ENCODE data around the gene SHANK3.

SHANK3 gene

GRCh38 chr22:50699001-50699755 is 26.6 kb downstream of the SHANK3 start:
- DNase-seq: no peak

DNA sequence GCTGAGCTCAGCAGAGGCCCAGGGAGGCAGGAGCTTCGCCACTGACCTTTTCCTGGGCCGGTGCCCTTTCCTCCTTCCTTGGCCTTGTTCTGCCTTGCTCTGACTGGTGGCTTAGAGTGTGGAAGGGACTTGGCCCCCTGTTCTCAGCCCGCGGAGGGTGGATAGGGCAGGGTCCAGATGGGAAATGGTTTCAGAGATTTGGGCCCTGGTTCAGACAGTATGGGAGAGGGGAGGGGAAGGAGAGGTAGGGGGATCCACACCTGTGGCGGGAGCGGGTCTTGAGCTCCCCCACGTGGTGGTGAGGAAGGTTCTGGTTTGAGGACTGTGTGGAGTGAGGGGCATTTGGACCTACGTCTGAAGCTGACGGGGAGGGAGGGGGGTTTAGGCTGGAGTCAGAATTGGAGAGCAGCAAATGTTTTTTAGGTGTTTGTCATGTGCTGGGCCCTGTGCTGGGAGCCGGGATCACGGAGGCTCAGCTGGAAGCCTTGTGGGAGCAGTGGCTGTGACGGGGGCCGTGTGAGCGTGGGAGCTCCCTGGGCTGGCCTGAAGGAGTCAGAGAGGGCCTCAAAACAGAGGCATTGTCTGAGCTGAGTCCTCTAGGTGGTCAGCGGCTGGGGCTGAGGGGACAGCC is 27.2 kb downstream of the SHANK3 start:
- no peak for DNase-seq

DNA sequence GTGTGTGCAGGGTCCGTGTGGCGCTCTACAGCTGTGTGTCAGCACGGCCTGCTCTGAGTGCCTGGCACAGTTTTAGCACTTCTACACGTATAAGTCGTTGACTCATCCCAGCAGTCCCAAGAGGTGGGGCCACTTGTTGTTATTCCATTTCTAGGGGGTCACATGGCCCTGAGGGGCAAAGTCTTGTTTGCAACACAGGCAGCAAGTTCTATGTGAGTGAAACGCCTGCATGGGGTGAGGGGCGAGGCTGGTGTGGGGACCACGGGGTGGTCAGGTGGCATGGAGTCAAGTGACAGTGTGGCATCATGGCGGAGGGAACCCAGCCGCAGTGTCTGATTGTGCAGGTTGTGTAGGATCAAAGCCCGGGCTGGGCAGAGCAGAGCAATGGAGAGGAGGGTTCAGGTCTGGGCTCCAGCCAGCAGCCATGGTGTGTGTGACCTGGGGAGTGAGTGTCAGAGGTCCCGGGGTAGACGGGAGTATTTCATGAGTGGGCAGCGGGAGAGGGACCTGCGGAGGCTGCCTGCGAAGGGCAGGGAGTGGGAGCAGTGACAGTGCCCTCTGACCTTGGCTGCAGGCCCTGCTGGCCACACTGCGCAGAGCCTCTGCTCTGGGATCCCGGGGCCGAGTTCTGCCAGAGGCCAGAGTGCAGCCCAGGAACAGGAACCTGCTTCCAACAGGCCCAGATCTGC is 27.9 kb downstream of the SHANK3 start:
- DNase-seq: no peak

DNA sequence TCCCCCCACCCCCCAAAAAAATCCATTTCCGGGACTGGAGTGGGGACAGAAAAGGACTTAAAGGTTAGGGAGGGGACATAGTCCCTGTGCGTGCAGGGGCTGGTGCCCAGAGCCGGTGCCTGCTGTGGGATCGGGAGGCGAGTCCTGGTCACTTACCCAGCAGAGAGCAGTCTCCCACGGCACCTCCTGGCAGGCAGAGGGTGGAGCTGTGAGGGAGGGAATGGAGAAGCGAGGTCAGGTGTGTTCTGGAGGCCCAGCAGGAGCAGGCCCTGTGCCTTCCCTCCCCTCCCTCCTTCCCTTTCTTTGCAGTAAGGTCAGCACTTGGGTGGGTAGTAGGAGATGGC is 28.4 kb downstream of the SHANK3 start:
- no peak for DNase-seq

GRCh38 chr22:50701428-50702154 is 29.0 kb downstream of the SHANK3 start:
- DNase-seq: no peak

DNA sequence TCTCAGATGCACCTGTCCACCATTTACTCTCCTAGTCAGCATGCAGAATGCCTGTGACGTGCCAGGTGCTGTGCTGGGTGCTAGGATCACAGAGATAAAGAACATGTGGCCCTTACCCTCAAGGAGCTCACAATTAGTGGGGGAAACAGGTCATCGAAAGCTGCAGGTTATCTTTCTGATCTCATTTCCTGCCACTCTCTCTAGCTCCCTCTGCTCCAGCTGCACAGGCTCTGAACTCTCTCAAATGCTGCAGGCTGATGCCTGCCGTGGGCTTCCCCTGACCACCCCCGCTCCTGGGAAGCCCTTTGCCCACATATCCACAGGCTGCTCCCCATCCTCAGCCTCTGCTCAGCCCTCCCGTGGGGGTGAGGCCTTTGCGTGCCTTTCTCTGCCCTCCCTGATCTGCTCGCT is 29.6 kb downstream of the SHANK3 start:
- DNase-seq: no peak

DNA sequence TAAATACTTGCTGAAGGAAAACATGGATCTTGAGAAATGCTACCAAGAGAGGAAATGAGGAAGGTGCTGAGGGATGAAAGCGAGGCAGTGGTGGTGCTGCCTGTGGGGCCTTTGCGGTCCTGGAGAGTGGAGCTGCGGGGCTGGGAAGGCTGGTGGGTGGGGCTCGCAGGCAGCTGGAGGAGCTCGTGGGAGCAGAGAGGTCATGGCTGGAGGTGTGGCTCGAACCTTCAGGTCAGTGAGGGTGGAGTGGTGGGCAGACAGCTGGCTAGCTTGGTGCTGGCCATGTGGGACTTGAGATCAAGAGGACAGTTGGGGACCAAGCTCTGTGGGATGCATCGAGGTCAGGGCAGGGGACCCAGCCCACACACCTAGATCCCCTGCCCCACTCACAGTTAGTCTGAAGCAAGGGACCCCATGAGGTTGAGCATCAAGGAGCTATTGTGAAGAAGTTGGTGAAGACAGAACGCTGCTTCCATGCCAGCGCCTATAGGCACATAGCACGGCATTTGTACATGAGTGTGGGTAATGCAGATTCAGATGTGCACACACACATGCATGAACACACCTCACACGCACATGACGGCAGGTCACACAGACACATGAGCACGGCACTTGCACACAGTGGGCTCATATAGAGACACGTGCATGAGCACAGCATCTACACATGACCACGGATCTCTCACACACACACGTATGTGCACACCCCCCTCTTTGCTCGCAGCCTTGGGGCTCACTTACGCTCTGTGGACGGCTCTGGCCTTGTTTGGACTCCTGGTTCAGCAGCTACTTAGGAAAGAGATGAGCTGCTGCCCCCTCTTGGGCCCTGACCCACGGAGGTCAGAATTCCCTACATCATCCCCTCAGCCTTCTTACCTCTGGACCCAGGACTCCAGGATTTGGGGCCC is 30.4 kb downstream of the SHANK3 start:
- DNase-seq: no peak

- no peak for DNase-seq
Observed at GRCh38 chr22:50703726-50704509, 31.3 kb downstream of the SHANK3 start.

DNA sequence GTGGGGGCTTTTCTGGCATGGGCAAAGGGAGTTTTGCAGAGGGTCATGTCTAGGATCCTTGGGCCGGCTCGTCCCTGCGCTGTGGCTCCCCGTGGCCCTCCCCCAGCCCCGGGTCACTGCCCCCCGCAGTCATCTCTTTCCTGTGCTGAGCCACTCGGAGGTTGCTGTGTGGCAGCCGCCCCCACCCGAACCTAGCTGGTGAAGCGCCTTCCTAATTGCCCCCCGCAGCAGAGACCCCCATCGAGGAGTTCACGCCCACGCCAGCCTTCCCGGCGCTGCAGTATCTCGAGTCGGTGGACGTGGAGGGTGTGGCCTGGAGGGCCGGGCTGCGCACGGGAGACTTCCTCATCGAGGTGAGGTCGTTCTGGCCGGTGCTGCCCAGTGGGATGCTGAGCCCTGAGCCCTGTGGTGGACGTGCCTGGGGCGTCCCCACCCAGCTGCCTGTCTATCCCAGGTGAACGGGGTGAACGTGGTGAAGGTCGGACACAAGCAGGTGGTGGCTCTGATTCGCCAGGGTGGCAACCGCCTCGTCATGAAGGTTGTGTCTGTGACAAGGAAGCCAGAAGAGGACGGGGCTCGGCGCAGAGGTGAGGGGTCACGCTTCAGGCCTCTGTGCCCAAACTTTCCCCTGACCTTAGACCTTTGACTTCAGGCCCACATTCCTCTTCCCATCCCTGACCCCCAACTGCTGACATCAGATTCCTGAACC is 32.0 kb downstream of the SHANK3 start:
- DNase-seq: no peak

DNA sequence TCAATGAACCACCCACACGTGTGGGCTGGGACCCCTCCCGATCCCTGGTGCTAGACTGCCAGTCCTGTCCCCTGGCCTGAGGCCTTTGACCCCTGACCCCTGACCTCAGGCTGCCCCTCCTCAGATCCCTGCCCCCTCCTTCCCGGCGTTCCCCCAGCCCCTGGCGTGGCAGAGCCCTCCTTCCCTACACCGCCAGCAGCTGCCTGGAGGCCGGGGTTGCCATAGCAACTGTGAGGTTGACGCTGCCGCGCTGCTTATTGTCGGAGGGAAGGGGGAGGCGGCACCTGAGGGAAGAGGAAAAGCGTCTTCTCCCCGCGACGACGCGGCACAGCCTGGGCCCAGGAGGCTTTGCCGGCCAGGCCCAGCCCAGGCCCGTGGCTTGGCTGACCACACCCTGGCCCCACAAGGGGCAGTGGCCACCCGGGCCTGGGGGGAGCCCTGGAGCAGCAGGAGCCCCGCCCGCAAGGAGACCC is 32.6 kb downstream of the SHANK3 start:
- peak in 39 of 56 donors; percentile 13 to 78 (median 60) for DNase-seq

GRCh38 chr22:50705851-50706351 is 33.3 kb downstream of the SHANK3 start:
- no peak for DNase-seq

- DNase-seq: no peak
Observed at GRCh38 chr22:50706481-50707125, 34.0 kb downstream of the SHANK3 start.

- no peak for DNase-seq
Observed at GRCh38 chr22:50708474-50708873, 35.9 kb downstream of the SHANK3 start.

GRCh38 chr22:50708996-50709395 is 36.4 kb downstream of the SHANK3 start:
- DNase-seq: no peak

- DNase-seq: no peak
Observed at GRCh38 chr22:50710221-50710620, 37.6 kb downstream of the SHANK3 start.

- no peak for DNase-seq
Observed at GRCh38 chr22:50710886-50711285, 38.3 kb downstream of the SHANK3 start.

DNA sequence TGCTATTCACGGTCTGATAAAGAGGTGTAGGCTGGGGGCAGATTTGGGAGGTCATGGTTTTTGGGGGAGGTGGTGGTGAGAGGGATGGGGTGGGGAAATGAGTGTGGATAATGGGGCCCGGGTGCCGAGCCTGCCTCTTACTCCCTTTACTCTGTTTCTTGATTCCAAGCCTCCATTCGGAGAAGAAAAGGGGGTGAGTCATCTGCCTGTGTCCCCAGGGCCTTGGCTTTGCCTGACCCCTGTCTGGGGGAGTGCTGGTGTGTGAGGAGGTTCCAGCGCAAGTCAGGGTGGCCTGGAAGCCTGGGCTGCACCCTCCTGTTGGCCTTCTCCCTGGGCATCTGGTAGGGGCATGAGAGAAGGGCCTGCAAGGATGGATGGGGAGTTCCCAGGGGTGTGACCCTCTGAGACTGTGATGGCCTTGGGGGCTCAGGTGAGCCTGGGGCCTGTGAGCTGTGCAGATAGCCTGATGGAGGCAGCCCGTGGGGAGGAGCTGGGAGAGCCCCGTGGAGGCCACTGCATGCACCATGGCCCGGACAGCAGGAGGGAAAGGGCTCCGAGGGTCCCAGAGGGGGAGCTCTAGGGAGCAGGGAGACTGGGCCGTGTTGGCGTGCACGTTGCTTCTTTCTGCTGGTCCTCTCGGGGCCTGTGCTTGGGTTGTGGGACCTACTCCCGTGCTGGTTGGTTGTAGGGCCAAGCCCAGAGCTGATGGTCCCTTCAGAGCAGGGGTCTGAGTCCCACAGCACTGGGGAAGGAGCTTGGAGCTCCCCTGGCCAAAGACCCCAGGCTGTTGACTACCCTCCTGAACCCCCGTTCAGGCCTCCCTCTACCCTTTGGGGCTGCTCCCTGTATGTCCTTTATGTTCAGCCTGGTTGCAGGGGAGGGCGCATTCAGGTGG is 39.1 kb downstream of the SHANK3 start:
- DNase-seq: no peak

Data from amygdala (tissue), 56 donors.